ENCODE results near the gene SMDT1. TPM values are rescaled to one million over a fixed set of nuclear protein-coding genes. Genes with fewer than 3 reads are reported as not detected.
A peak's percentile ranks its signal among the peaks of the same experiment; 100 is the strongest.

Gene SMDT1
- total and polyA plus RNA-seq, 10 donors, result 13.6 to 171 (median 77.3) TPM

GRCh38 chr22:42065438-42066125 is 13.9 kb upstream of the SMDT1 start:
- H3K4me1 ChIP-seq, result peaks cover 6 to 26% (median 13%) of the 10 kb centered on the region in 6 donors
- intact Hi-C loops (cut with DNase I; ENCODE audit: low total_unique reads), result no loop called here
- no peak overlapping the region for H3K27ac ChIP-seq
- WGBS, 5 donors, result 84 to 94% (median 87%) methylated on average over 11 to 13 of the region's 13 CpGs
- H3K36me3 ChIP-seq, result peaks cover 2 to 80% (median 58%) of the 10 kb centered on the region in 6 donors
- TF ChIP-seq CTCF (IDR thresholded peaks at IDR 0.05 in 8 of 11, conservative IDR thresholded peaks at IDR 0.05 in 3 of 11) (no peak), POLR2A (IDR thresholded peaks at IDR 0.05) (no peak), POLR2AphosphoS5 (IDR thresholded peaks at IDR 0.05) (no peak)
- no peaks in the 10 kb centered on the region for H3K9me3 ChIP-seq
- no peak overlapping the region for H3K4me3 ChIP-seq
- no peaks in the 10 kb centered on the region for H3K27me3 ChIP-seq (replicated peaks in 1 of 7)
- DNase-seq, result peak; percentile 43

GRCh38 chr22:42066126-42066761 is 13.3 kb upstream of the SMDT1 start:
- peaks cover 0 to 73% (median 52%) of the 10 kb centered on the region in 6 donors for H3K36me3 ChIP-seq
- H3K9me3 ChIP-seq, result no peaks in the 10 kb centered on the region
- H3K27ac ChIP-seq, result no peak overlapping the region
- peak; percentile 63 for DNase-seq
- no peaks in the 10 kb centered on the region for H3K27me3 ChIP-seq (replicated peaks in 1 of 7)
- intact Hi-C loops (cut with DNase I; ENCODE audit: low total_unique reads), result no loop called here
- no peak for TF ChIP-seq POLR2AphosphoS5 (IDR thresholded peaks at IDR 0.05)
- no peak for TF ChIP-seq POLR2A (IDR thresholded peaks at IDR 0.05)
- no peak for TF ChIP-seq CTCF (IDR thresholded peaks at IDR 0.05 in 8 of 11, conservative IDR thresholded peaks at IDR 0.05 in 3 of 11)
- no peak overlapping the region for H3K4me3 ChIP-seq
- H3K4me1 ChIP-seq, result peaks cover 10 to 31% (median 18%) of the 10 kb centered on the region in 6 donors
- WGBS, 5 donors, result 94 to 99% (median 96%) methylated on average over 7 of the region's 7 CpGs

- H3K4me1 ChIP-seq, result peaks cover 13 to 38% (median 25%) of the 10 kb centered on the region in 6 donors
- no peak overlapping the region for H3K4me3 ChIP-seq
- 89 to 100% (median 97%) methylated on average over 2 to 10 of the region's 10 CpGs for WGBS, 5 donors
- H3K36me3 ChIP-seq, result peaks cover 0 to 66% (median 46%) of the 10 kb centered on the region in 6 donors
- H3K9me3 ChIP-seq, result no peaks in the 10 kb centered on the region
- no peaks in the 10 kb centered on the region for H3K27me3 ChIP-seq (replicated peaks in 1 of 7)
- H3K27ac ChIP-seq, result no peak overlapping the region
- DNase-seq, result peak; percentile 66
- TF ChIP-seq POLR2A (IDR thresholded peaks at IDR 0.05), result no peak
- TF ChIP-seq CTCF (IDR thresholded peaks at IDR 0.05 in 8 of 11, conservative IDR thresholded peaks at IDR 0.05 in 3 of 11), result no peak
- no peak for TF ChIP-seq POLR2AphosphoS5 (IDR thresholded peaks at IDR 0.05)
- intact Hi-C loops (cut with DNase I; ENCODE audit: low total_unique reads), result no loop called here
These were observed 12.6 kb upstream of the SMDT1 start for GRCh38 chr22:42066937-42067336.

- intact Hi-C loops (cut with DNase I; ENCODE audit: low total_unique reads), result no loop called here
These were observed 11.7 kb upstream of the SMDT1 start for GRCh38 chr22:42067671-42068251.

More at GRCh38 chr22:42067671-42068251, 11.7 kb upstream of the SMDT1 start:
- TF ChIP-seq POLR2AphosphoS5 (IDR thresholded peaks at IDR 0.05) (no peak), CTCF (IDR thresholded peaks at IDR 0.05 in 8 of 11, conservative IDR thresholded peaks at IDR 0.05 in 3 of 11) (no peak), POLR2A (IDR thresholded peaks at IDR 0.05) (no peak)
- Histone ChIP-seq H3K27ac (no peak overlapping the region), H3K9me3 (no peaks in the 10 kb centered on the region), H3K4me1 (peaks cover 13 to 45% (median 26%) of the 10 kb centered on the region in 6 donors), H3K36me3 (peaks cover 0 to 58% (median 38%) of the 10 kb centered on the region in 6 donors), H3K4me3 (no peak overlapping the region), H3K27me3 (replicated peaks in 1 of 7) (no peaks in the 10 kb centered on the region)
- WGBS, 5 donors, result 86 to 93% (median 90%) methylated on average over 11 to 14 of the region's 14 CpGs
- DNase-seq, result peak; percentile 62
